Activated B cell treated with CpG ODN at 0.5 μM for 24 hours (primary cell): Measurements from ENCODE around the gene ATP5F1B. TPM values are rescaled to one million over a fixed set of nuclear protein-coding genes. Genes with fewer than 3 reads are reported as not detected.

Experiments
- ATAC-seq: fragments of 200-7000 bp; cut with Tn5 transposase; one replicate; pipeline ENCODE4 v1.10.0; 2021; ENCODE audit warnings: low read depth, mild to moderate bottlenecking, moderate library complexity
- CTCF ChIA-PET: fragments of 350-600 bp; sonication (Branson Sonifier 250); formaldehyde crosslinking; loops from one replicate; lab custom pipeline; 2021; ENCODE audit warnings: antibody characterized with exemption; lab: Charles Lee
- POLR2A ChIA-PET: fragments of 350-600 bp; sonication (Branson Sonifier 250); formaldehyde crosslinking; loops from one replicate; lab custom pipeline; 2021; ENCODE audit warnings: antibody characterized with exemption; lab: Charles Lee
- DNase-seq: peaks from one replicate; pipeline ENCODE4 v3.0.0; 2022
- H3K27ac Mint-ChIP-seq: one replicate; pipeline ENCODE4 v1.8.0; 2020; ENCODE audit warnings: mixed read lengths
- H3K27me3 Mint-ChIP-seq: one replicate; pipeline ENCODE4 v1.8.0; 2021; ENCODE audit warnings: mixed read lengths
- H3K36me3 Mint-ChIP-seq: one replicate; pipeline ENCODE4 v1.8.0; 2021; ENCODE audit warnings: low read depth, mixed read lengths
- H3K4me1 Mint-ChIP-seq: one replicate; pipeline ENCODE4 v1.8.0; 2021; ENCODE audit warnings: mixed read lengths
- H3K4me3 Mint-ChIP-seq: one replicate; pipeline ENCODE4 v1.8.0; 2020; ENCODE audit warnings: mild to moderate bottlenecking, mixed read lengths
- H3K9me3 Mint-ChIP-seq: one replicate; pipeline ENCODE4 v1.8.0; 2020; ENCODE audit warnings: mixed read lengths
- intact Hi-C: fragments of 100-400 bp; cut with micrococcal nuclease; formaldehyde crosslinking; loops from one replicate; pipeline ENCODE4 v1.15.1; 2024
- total RNA-seq: library from RNA; stranded (reverse); gene quantifications from 2 replicates; pipeline ENCODE4 v1.2.3, GENCODE V29; 2022
- TF ChIP-seq, protein P1 (sequence below): fragments of 200-600 bp; IDR thresholded peaks from one replicate; pipeline ENCODE4 v1.8.0; 2022; ENCODE audit warnings: antibody characterized with exemption, mild to moderate bottlenecking

Gene ATP5F1B
- total RNA-seq, 1 donor from 2014 or later: 499 TPM

DNA sequence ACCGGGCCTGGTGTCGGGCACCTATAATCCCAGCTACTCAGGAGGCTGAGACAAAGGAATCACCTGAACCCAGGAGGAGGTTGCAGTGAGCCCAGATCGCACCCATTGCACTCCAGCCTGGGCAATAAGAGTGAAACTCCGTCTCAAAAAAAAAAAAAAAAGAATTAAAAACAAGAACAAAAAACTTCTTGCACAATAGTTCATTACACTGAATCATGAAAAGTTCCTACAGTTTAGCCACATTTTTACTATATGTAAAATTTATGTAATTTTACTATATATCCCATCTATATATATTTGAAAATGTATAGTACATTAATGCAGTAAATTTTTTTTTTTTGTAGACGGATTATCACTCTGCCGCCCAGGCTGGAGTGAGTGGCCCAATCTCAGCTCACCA lies 4.6 kb downstream of the ATP5F1B start:
- TF ChIP-seq, protein P1, sequence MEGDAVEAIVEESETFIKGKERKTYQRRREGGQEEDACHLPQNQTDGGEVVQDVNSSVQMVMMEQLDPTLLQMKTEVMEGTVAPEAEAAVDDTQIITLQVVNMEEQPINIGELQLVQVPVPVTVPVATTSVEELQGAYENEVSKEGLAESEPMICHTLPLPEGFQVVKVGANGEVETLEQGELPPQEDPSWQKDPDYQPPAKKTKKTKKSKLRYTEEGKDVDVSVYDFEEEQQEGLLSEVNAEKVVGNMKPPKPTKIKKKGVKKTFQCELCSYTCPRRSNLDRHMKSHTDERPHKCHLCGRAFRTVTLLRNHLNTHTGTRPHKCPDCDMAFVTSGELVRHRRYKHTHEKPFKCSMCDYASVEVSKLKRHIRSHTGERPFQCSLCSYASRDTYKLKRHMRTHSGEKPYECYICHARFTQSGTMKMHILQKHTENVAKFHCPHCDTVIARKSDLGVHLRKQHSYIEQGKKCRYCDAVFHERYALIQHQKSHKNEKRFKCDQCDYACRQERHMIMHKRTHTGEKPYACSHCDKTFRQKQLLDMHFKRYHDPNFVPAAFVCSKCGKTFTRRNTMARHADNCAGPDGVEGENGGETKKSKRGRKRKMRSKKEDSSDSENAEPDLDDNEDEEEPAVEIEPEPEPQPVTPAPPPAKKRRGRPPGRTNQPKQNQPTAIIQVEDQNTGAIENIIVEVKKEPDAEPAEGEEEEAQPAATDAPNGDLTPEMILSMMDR: no peak
- Mint-ChIP-seq H3K36me3 (peaks cover 83% of the 10 kb centered on the region), H3K27me3 (no peaks in the 10 kb centered on the region), H3K27ac (no peak overlapping the region), H3K4me1 (peaks cover 44% of the 10 kb centered on the region), H3K4me3 (no peak overlapping the region), H3K9me3 (no peaks in the 10 kb centered on the region)
- no peak for ATAC-seq
- intact Hi-C loops: no loop called here
- DNase-seq: no peak
- CTCF ChIA-PET: interaction anchor here (0.6 kb wide), 1 partner anchor 38 kb away, joined by 5 read pairs; no protein-coding TSS in a partner anchor
- POLR2A ChIA-PET: interaction anchor here (0.7 to 2.5 kb wide), 2 partner anchors 17 to 46 kb away, joined by 4 to 6 read pairs; no protein-coding TSS in a partner anchor

DNA sequence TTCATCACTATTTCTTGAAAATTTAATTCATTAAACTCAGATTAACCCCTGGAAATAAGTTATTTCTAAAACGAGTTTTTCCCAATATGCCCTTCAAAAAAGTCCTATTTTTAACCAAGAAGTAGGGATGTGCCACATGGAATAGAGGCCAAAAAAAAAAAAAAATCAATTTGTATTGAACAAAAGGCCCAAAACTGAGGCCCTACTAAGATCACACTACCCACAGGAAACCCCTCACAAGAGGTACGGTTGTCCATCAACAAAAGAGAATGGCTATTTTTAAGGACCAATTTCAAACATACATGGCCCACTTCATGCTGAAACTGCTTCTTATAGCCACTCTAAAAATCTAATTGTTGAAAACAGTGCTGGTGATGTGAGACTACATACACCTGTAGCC lies 8.2 kb downstream of the ATP5F1B start:
- intact Hi-C loops: loop anchor here (2.0 to 10.0 kb wide), 7 partner anchors 113 to 665 kb away; partner anchors contain the start of genes APOF, IL23A, PAN2 and RAB5B
- no peaks in the 10 kb centered on the region for H3K27me3 Mint-ChIP-seq
- no peaks in the 10 kb centered on the region for H3K9me3 Mint-ChIP-seq
- DNase-seq (no peak), ATAC-seq (no peak)
- ChIA-PET POLR2A (interaction anchor here (6.1 kb wide), 1 partner anchor 49 kb away, joined by 93 read pairs; the partner anchor contains the start of gene PTGES3), CTCF (no interaction called here)
- peaks cover 51% of the 10 kb centered on the region for H3K36me3 Mint-ChIP-seq
- H3K4me1 Mint-ChIP-seq: peaks cover 57% of the 10 kb centered on the region
- H3K27ac Mint-ChIP-seq: peak overlapping the region; percentile 97
- TF ChIP-seq, protein P1: no peak
- H3K4me3 Mint-ChIP-seq: no peak overlapping the region

DNA sequence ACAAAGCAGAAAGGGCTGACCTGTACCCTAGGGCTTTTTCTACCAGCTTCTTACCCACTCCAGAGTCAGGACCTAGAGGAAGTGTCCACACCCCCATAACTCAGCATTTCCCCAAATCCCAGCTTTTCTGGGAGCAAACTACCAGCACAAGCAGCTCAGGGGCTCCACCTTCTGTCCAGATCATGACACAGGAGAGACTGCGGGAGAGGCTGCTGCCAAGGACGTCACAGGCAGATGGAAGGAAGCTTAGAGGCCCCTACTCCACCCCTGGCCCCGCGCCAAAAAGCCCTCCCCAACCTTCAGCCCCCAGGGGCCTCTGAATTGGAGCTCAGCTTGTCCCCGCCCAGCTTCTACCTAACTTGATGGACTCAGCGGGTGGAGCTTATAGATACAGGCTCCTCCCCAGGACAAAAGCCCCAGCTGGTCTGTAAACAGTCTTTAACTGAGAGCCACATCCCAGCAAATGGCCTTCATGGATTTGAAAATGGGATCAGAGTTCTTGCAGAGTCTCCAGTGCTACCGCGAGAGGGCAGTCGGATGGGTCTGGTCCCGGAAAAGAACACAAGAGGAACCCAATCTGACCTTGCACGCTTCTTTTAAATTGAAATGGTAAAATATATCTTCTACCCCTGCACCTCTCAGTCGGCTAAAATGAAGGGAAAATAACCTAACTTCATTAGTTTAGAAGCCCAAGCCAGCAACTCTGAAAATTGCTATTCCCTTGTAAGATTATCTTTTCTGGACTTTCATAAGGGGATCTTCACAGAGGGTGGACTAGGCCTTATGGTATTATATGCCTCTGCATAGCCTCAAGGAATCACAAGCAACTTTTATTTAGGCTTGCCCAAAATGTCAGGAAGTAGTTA lies 8.9 kb downstream of the ATP5F1B start:
- peaks cover 64% of the 10 kb centered on the region for H3K4me1 Mint-ChIP-seq
- peak overlapping the region; percentile 96 for H3K4me3 Mint-ChIP-seq
- intact Hi-C loops: loop anchor here (1.0 to 10.0 kb wide), 14 partner anchors 9 to 665 kb away; partner anchors contain the start of genes APOF, IL23A, NACA and PAN2
- TF ChIP-seq, protein P1: no peak
- peak overlapping the region; percentile 97 for H3K27ac Mint-ChIP-seq
- POLR2A ChIA-PET: interaction anchor here (0.5 to 6.1 kb wide), 35 partner anchors 9 to 952 kb away, joined by 3 to 96 read pairs (median 4); partner anchors contain the start of genes ATP5F1B, CNPY2, DDIT3 and NACA
- CTCF ChIA-PET: interaction anchor here (0.6 to 2.3 kb wide), 35 partner anchors 9 to 475 kb away, joined by 3 to 55 read pairs (median 4); partner anchors contain the start of genes ATP5F1B, GLS2, PTGES3 and RBMS2
- DNase-seq (peak; percentile 95), ATAC-seq (peak; percentile 64)
- H3K9me3 Mint-ChIP-seq: no peaks in the 10 kb centered on the region
- H3K36me3 Mint-ChIP-seq: peaks cover 44% of the 10 kb centered on the region
- no peaks in the 10 kb centered on the region for H3K27me3 Mint-ChIP-seq

DNA sequence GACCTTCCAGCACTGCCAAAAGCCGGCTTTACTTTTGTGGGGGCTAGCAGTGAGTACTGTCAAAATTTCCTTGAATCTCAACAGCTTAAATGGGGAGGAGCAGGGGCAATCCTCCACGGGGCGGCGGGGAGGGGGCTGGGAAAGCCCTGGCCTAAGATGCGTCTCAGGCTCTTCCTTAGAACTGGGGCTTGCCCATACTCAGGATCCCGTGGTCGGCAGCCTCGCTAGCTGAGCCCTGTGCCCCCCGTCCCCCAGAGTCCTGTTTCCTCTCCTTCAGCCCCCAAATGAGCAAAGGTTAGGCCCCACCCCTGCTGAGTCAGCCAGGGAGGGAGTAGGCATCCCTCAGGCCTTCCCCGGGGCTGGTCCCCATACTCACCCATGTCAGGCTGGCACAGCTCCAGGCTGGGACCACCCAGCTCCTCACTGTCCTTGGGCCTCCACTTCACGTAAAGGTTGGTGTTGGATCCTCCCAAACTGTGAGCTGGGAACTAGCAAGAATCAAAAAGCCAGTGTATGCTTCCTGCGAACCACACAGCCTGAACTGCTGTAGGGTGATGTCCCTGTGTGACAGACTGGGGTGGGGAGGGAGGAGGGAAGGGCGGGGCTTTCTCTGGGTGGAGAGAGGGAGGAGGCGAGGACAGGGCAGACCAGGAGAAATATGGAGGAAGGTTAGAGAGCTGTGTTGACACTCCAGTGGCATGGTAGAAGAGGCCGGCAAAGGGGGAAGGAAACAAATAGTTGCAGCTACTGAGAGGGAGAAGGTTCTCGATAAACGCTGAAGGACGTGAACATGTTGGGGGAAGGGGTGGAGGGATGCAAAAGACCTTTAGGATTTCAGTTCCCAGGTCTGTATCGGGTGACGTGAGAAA lies 9.7 kb downstream of the ATP5F1B start:
- peak; percentile 64 for ATAC-seq
- intact Hi-C loops: loop anchor here (1.0 to 10.0 kb wide), 14 partner anchors 8 to 664 kb away; partner anchors contain the start of genes APOF, IL23A, NACA and PAN2
- peak; percentile 73 for DNase-seq
- CTCF ChIA-PET: interaction anchor here (0.8 to 2.3 kb wide), 30 partner anchors 10 to 476 kb away, joined by 3 to 55 read pairs (median 5); partner anchors contain the start of genes ATP5F1B, GLS2, PTGES3 and RBMS2
- Mint-ChIP-seq H3K4me3 (peak overlapping the region; percentile 96), H3K4me1 (peaks cover 72% of the 10 kb centered on the region), H3K9me3 (no peaks in the 10 kb centered on the region), H3K27me3 (no peaks in the 10 kb centered on the region), H3K27ac (peak overlapping the region; percentile 97), H3K36me3 (peaks cover 39% of the 10 kb centered on the region)
- POLR2A ChIA-PET: interaction anchor here (0.5 to 6.1 kb wide), 37 partner anchors 8 to 953 kb away, joined by 3 to 96 read pairs (median 4); partner anchors contain the start of genes ATP5F1B, CNPY2, DDIT3 and NACA
- TF ChIP-seq, protein P1: no peak
